NCI-H1694 treated with DMSO at 0.1 percent for 48 hours (cell line): ENCODE data around the gene JPT2.
"Not testable (repeated sequence)": the region's sequence is repeated elsewhere in the genome, so short reads cannot be mapped to it uniquely, and the experiment has no call there.

Experiments
- DNase-seq: peaks from one replicate; lab custom pipeline; 2025; lab: John Stamatoyannopoulos, UW

JPT2 gene

GRCh38 chr16:1674751-1675664 lies 3.1 kb upstream of the JPT2 start:
- no peak for DNase-seq

DNA sequence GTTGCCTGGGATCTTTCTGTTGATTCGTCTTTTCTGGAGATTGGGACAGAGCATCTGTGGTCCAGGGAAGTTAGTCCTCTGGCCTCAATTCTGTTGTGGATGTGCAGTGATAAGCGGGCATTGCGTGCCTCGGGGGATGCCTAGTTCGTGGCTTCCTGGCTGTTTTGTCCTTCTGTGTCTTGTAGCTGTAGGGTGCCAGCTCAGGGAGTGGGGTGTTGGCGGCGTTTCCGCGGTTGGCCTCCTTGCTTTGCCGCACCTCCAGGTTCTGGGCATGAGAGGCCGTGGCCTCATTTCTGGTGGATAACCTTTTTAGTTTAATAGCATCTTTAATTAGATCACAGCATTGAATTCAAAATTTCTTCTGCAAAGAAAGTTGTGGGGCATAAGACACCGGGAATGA lies 1.4 kb upstream of the JPT2 start:
- no peak for DNase-seq

GRCh38 chr16:1677339-1677738 lies 740 bp upstream of the JPT2 start:
- DNase-seq = no peak

GRCh38 chr16:1678500-1679098 lies 520 bp downstream of the JPT2 start:
- DNase-seq = no peak

DNA sequence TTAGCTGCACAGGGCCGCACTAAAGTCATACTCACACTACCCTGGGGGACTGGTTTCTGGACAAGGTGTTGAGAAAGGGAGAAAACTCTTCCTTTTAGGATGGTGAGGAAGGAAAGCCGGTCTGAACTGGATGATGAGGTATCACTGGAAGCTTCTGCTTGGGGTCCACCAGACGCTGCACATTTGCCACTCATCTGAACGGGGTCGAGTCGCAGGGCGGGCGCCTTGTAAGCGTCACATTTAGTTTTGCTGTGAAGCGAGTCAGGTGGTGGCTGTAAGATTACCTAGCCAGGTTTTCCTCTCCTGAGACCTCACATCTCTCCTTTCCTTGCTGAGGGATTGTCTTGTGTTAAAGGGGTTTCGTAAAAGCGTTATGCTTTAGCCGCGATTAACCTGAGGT lies 2.3 kb downstream of the JPT2 start:
- DNase-seq = no peak

DNA sequence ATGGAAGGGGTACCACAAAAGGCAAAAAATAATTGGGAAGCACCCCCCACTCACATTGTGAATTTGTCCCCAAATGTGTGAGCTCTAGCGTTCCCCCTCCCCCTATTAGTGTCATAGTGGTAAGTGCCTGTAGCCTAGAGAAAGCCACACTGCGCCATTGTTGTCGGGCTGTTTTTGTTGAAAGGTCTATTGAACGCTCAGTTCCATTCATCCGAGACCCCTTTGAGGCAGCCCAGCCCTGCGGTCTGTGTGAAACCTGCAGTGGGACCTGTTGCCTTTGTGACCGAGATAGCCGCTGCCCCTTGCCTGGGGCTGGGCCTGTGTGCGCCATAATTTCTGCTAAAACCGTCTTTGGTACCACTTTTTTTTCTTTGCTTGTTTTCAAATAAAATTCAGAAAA lies 3.0 kb downstream of the JPT2 start:
- no peak for DNase-seq

DNA sequence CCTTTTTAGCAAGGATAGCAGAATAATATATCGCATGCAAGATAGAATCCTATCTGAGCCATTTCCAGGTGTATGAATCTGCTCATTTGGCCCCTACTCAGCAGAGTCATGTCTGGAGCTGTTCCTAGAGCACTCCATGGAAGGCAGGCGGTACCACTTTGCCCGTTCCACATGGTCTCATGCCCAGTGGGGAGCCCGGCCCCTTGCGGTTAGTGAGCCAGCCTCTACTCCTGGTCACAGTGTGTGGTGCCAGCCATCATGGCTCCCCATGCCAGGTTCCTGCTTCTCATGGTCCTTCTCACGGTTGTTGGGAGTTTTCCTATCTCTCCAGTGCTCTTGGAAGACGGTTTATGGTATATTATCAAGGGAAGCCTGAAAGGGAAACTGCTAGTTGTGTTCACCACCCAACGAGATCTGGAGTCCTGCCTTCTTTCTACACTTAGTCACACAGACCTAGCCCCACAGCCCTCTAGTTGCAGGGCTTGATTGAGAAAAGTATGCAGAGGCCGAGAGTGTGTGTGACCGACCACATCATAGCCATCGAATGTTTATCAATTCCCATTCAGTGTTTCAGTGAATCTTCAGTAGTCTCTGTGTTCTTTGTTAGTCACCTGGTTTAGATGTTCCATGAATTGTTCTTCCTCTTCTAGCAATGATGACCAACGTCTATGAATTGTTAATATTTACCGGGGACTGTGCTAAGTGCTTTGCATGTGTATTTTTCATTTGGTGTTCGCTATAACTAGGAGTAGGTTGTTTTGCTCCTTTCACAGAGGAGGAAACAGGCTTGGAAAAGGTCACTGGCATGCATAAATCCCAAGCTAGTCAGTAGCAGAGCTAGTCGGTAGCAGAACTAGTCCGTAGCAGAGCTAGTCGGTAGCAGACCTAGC lies 9.6 kb downstream of the JPT2 start:
- no peak for DNase-seq

DNA sequence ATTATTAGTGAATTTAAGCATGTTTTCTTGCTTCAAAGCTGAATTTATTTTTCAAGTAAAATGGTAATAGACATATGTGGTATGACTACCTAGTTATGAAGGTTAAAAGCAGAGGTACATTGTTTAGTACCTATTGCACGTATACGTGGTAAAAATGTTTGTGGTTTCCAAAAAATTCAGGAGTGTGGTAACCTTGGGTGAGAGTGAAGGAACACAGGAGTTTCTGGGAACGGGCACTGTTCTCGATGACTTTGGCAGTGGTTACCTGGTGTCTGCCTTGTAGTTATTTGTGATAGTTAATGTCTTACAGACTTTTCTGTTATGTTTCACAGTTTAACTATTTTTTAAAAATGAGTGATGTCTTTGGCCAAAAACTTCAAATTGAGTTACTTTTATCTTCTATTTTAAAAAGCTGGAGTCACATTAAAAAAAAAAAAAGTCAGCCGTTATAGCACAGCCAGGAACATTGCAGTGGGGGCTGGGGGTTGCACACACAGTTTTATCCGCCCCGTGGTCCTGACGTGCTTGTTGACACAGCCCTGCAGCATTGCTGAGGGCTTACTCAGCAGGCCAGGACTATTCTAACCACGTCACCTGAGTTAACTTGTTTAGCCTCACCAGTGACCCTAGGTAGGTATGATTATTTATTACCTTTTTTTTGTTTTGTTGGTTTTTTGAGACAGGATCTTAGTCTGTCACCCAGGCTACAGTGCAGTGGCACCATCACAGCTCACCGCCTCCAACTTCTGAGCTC lies 10.9 kb downstream of the JPT2 start:
- no peak for DNase-seq

DNA sequence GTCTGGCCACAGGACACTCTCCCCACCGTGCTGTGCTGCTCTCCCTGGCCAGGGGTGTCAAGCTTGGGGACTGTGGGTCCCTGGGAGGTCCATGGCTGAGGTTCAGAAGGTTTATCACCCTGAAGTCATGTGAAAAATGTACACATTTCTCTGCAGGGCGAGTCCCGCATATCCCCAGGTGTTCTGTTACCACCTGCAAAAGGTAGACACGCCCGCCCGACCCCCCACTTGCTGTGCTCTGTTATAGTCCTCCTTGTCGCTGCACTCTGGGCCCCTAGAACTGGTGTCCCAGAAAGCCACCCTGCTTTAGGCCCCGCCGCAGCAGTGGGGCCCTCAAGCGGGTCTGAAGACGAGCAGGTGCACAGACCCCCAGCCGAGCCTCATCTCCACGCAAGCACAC lies 11.8 kb downstream of the JPT2 start:
- no peak for DNase-seq

DNA sequence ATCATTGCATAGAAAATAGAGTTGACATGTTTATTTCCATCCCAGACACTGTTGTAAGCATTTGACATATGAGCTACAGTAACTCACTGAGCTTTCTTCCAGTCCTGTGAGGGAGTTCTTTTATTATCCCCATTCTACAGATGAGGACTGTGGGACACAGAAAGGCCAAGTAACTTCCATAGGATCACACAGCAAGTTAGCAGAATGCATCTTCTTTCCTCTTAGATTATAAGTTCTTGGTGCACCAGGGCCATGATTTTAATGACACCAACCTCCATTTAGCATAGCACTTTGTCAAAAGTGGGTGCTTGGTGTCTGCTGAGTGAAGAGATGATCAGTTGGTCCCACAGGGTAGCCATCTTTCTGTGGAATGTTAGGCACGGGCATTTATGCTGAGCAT lies 12.7 kb downstream of the JPT2 start:
- DNase-seq = no peak

GRCh38 chr16:1691276-1691675 lies 13.2 kb downstream of the JPT2 start:
- DNase-seq = no peak

GRCh38 chr16:1691956-1692355 lies 13.9 kb downstream of the JPT2 start:
- no peak for DNase-seq

DNA sequence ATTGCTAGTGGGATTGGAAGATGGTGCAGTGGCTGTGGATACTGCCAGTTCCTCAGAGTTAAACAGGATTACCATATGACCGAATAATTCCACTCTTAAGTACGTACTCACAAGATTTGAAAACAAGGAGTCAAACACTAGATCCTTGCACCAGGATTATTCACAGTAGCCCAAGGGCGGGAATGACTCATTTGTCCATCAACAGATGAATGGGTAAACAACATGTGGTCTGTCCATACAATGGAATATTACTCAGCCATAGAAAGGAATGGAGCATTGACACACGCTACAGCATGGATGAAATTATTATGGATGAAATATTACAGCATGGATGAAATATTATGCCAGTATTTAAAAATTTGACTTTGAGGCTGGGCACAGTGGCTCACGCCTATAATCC lies 18.8 kb downstream of the JPT2 start:
- DNase-seq = no peak

GRCh38 chr16:1698680-1699079 lies 20.6 kb downstream of the JPT2 start:
- DNase-seq = no peak

- no peak for DNase-seq
These were observed 22.2 kb downstream of the JPT2 start for GRCh38 chr16:1700246-1700645.

DNA sequence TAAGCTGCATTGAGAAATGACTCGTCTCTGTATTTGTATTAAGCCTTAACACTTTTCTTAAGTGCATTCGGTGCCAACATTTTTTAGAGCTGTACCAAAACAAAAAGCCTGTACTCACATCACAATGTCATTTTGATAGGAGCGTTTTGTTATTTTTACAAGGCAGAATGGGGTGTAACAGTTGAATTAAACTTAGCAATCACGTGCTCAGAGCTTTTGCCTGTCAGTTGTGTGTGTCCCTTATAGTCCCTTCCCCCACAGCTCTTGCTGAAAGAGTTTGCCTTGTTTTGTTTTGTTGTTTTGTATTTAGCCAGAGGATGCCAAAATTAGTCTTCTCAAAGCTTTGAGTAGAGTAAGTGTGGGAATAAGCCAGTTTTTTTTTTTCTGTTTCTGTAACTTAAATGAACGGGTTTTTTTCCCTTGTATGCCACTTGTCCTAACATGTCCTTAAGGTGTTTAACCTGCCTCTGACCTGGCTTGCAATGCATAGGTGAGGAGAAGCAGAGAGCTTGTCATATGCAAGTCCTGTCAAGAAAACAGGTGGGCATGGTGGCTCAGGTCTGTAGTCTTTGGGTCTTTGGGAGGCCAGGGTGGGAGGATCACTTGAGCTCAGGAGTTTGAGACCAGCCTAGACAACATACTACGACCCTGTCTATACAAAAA lies 23.3 kb downstream of the JPT2 start:
- no peak for DNase-seq

- DNase-seq = not testable (repeated sequence)
These were observed 27.2 kb downstream of the JPT2 start for GRCh38 chr16:1705324-1705687.

GRCh38 chr16:1705688-1706385 lies 27.8 kb downstream of the JPT2 start, which contains the start of gene MAPK8IP3:
Gene MAPK8IP3, plus strand, starts transcription at chr16:1706195. Its CDS starts 145 bp downstream, at chr16:1706340.
- DNase-seq = peak; percentile 65

GRCh38 chr16:1706386-1707192 lies 28.5 kb downstream of the JPT2 start:
- no peak for DNase-seq
